Heart left ventricle (tissue), 16 donors: ENCODE data around the gene CCNJL. TPM values are rescaled to one million over a fixed set of nuclear protein-coding genes. Genes with fewer than 3 reads are reported as not detected.

Experiments
- ATAC-seq, 4 donors: fragments of 200-7000 bp; cut with Tn5 transposase; one replicate each; pipeline ENCODE4 v1.9.1; 2020 to 2022; ENCODE audit warnings: moderate library complexity in 4 of 4, mild to moderate bottlenecking in 3 of 4, moderate number of reproducible peaks in 1 of 4
- DNase-seq, 5 donors: peaks; one replicate each; pipeline ENCODE4 v3.0.0-alpha.2; 2020
- H3K27ac ChIP-seq, 12 donors: fragments of 200-600 bp; sonication (generic) in 4 of 12; one replicate each; pipeline versions ENCODE4 v1.5.0 to v1.8.0; 2016 to 2022; ENCODE audit warnings: mild to moderate bottlenecking in 2 of 12
- H3K27me3 ChIP-seq, 9 donors: fragments of 200-600 bp; sonication (generic) in 2 of 9; one replicate each; pipeline versions ENCODE4 v1.5.1 to v1.8.0; 2016 to 2022; ENCODE audit warnings: mild to moderate bottlenecking in 3 of 9
- H3K36me3 ChIP-seq, 9 donors: fragments of 200-600 bp; sonication (generic) in 2 of 9; one replicate each; pipeline versions ENCODE4 v1.5.0 to v1.8.0; 2018 to 2022; ENCODE audit warnings: mild to moderate bottlenecking in 2 of 9
- H3K4me1 ChIP-seq, 12 donors: fragments of 200-600 bp; sonication (generic) in 4 of 12; one replicate each; pipeline versions ENCODE4 v1.5.0 to v1.8.0; 2016 to 2022; ENCODE audit warnings: mild to moderate bottlenecking in 3 of 12
- H3K4me3 ChIP-seq, 12 donors: fragments of 200-600 bp; sonication (generic) in 4 of 12; one replicate each; pipeline versions ENCODE4 v1.5.0 to v1.8.0; 2017 to 2022; ENCODE audit warnings: mild to moderate bottlenecking in 9 of 12, moderate library complexity in 4 of 12
- H3K9me3 ChIP-seq, 12 donors: fragments of 200-600 bp; sonication (generic) in 4 of 12; one replicate each; pipeline versions ENCODE4 v1.5.0 to v1.8.0; 2016 to 2022; ENCODE audit warnings: mild to moderate bottlenecking in 1 of 12
- POLR2A ChIP-seq, 2 donors: fragments of 450-650 bp; IDR thresholded peaks; one replicate each; pipeline ENCODE4 v1.6.1; 2017; ENCODE audit warnings: antibody characterized with exemption in 2 of 2, mild to moderate bottlenecking in 2 of 2, moderate library complexity in 2 of 2
- WGBS, 4 donors: extraction: QIAGEN DNeasy Blood & Tissue Kit in 2 of 4; methylation state at CpG; one replicate each; pipeline versions ENCODE4 v1.1.5 to v1.1.7; 2013 to 2018; 5-methylcytosine and 5-hydroxymethylcytosine counted together
- intact Hi-C, 10 donors: fragments of 100-400 bp; cut with DNase I; formaldehyde crosslinking; loops; one replicate each; pipeline versions ENCODE4 v1.11.1 to v1.14.2; 2022
- polyA plus RNA-seq, 2 donors: library from polyadenylated mRNA; stranded (reverse); fragments of 200-250 nt; gene quantifications; one replicate each; pipeline ENCODE4 v1.2.3, GENCODE V29; 2013
- total RNA-seq, 9 donors: library from RNA; depleted of rRNA in 2 of 9; stranded (reverse); fragments of >200 nt in 2 of 9; fragmentation: NEBNext Ultra II Directional in 3 of 9; extraction: Animal tissue kit (Norgen Biotek cat#: 25700) in 3 of 9; gene quantifications; one replicate each; pipeline versions ENCODE4 v1.1.0 to v1.2.4, GENCODE V29; 2016 to 2023
- TF ChIP-seq, protein P1 (sequence below), 12 donors: fragments of 200-600 bp; sonication (generic) in 4 of 12; IDR thresholded peaks; one replicate each; pipeline versions ENCODE4 v1.5.0 to v1.8.0; 2018 to 2022; ENCODE audit warnings: antibody characterized with exemption in 12 of 12, mild to moderate bottlenecking in 5 of 12
- donor health status: ischemic (EF 13 %, LVEDD 7.1; RV severe dilation, severe dysfunction).
- donor health status: healthy with polysubstance abuse.
- donor health status: DM: no; HTN: yes; CAD: no.
- donor health status: DM: no; HTN: no; CAD: no.
- donor health status: ischemic (EF 25% LVEDD 6.9; RV normal size, moderate dysfunction).
- donor health status: ischemic (EF 25% LVEDD 5.7; RV mildly dilated, moderate dysfunction).
- donor health status: healthy.
- donor health status: DM: yes; HTN: yes; CAD: no.
- donor health status: ischemic (EF 35%, LVEDD 5.7; RV mildly dilated, moderate dysfunction).
- donor health status: nonischemic (EF 11% LVEDD 7.7; RV severe dilation, severe dysfunction).
- donor health status: DM: yes; HTN: yes; CAD: no.
- donor health status: PGD.
- donor health status: ischemic (EF 29% LVEDD 5.4; RV normal size, mild dysfunction).
- donor health status: nonischemic (EF 23%, LVEDD 6.1; RV moderate dilation, normal function).

CCNJL gene
- total and polyA plus RNA-seq, 11 donors = 3.5 to 12.4 (median 7.2) TPM

DNA sequence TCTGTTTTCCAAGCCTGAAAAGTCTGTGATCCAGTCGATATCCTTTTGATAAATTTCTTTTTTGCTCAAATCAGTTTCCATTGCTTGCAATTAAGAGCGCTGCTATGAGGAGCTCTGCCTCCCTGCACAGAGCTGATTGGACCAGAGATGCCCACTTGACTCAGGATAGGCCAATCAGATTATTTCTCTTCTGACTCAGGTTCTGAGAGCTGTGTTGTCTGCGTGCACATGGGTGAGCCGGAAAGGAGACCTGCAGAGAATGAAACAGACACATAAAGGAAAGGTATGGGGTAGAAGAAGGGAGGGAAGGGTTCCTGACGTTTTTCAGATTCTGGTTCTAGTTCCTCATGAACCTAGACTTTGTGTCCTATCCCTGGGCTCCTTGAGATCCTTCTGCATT is 98.8 kb downstream of the CCNJL start:
- H3K27ac ChIP-seq = no peak overlapping the region
- no peaks in the 10 kb centered on the region for H3K9me3 ChIP-seq
- WGBS, 4 donors = 77 to 86% (median 84%) methylated on average over 5 of the region's 5 CpGs
- peaks cover 0 to 5% (median 0%) of the 10 kb centered on the region in 12 donors for H3K4me1 ChIP-seq
- H3K36me3 ChIP-seq = no peaks in the 10 kb centered on the region
- TF ChIP-seq, protein P1, sequence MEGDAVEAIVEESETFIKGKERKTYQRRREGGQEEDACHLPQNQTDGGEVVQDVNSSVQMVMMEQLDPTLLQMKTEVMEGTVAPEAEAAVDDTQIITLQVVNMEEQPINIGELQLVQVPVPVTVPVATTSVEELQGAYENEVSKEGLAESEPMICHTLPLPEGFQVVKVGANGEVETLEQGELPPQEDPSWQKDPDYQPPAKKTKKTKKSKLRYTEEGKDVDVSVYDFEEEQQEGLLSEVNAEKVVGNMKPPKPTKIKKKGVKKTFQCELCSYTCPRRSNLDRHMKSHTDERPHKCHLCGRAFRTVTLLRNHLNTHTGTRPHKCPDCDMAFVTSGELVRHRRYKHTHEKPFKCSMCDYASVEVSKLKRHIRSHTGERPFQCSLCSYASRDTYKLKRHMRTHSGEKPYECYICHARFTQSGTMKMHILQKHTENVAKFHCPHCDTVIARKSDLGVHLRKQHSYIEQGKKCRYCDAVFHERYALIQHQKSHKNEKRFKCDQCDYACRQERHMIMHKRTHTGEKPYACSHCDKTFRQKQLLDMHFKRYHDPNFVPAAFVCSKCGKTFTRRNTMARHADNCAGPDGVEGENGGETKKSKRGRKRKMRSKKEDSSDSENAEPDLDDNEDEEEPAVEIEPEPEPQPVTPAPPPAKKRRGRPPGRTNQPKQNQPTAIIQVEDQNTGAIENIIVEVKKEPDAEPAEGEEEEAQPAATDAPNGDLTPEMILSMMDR (IDR thresholded peaks at IDR 0.05) = no peak
- no peak for TF ChIP-seq POLR2A (IDR thresholded peaks at IDR 0.05)
- ATAC-seq = peak in 1 of 4 donors; percentile 43
- DNase-seq = no peak
- intact Hi-C loops = loop anchor here in 1 of 10 donors (5.0 kb wide), 1 partner anchor 119 kb away; no protein-coding TSS in a partner anchor
- no peaks in the 10 kb centered on the region for H3K27me3 ChIP-seq
- no peak overlapping the region for H3K4me3 ChIP-seq

DNA sequence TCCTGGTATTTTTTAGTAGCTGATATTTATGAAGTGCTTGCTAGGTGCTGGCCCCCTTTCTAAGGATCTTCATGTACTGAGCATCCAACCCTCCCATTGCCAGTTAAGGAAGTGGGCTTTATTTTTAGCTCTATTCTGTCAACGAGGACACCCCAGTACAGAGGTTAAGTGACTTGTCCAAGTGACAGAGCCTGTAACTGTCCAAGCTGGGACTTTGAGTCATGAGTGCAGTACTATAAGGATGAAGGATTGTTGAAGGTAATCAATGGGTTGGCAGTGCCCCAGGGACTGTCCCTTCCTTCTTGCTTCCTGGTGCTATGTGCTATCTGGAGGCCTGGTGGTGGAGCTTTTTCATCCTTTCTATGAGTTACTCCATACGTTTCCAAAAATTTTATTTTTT is 101.0 kb downstream of the CCNJL start:
- intact Hi-C loops = loop anchor here in 1 of 10 donors (5.0 kb wide), 1 partner anchor 121 kb away; no protein-coding TSS in a partner anchor

GRCh38 chr5:160210606-160211005 is 101.8 kb downstream of the CCNJL start:
- no peak for ATAC-seq
- H3K4me3 ChIP-seq = no peak overlapping the region
- DNase-seq = no peak
- TF ChIP-seq, protein P1 (IDR thresholded peaks at IDR 0.05) = no peak
- no peak for TF ChIP-seq POLR2A (IDR thresholded peaks at IDR 0.05)
- intact Hi-C loops = loop anchor here in 1 of 10 donors (5.0 kb wide), 1 partner anchor 122 kb away; no protein-coding TSS in a partner anchor
- no peaks in the 10 kb centered on the region for H3K9me3 ChIP-seq
- no peak overlapping the region for H3K27ac ChIP-seq
- no peaks in the 10 kb centered on the region for H3K36me3 ChIP-seq
- H3K4me1 ChIP-seq = peaks cover 0 to 5% (median 0%) of the 10 kb centered on the region in 12 donors
- 85 to 92% (median 89%) methylated on average over 9 of the region's 9 CpGs for WGBS, 4 donors
- H3K27me3 ChIP-seq = no peaks in the 10 kb centered on the region

More for the DNA sequence above, 101.0 kb downstream of the CCNJL start:
- Histone ChIP-seq H3K9me3 (no peaks in the 10 kb centered on the region), H3K27me3 (no peaks in the 10 kb centered on the region), H3K4me1 (peaks cover 0 to 5% (median 0%) of the 10 kb centered on the region in 12 donors), H3K36me3 (no peaks in the 10 kb centered on the region), H3K27ac (no peak overlapping the region), H3K4me3 (no peak overlapping the region)
- TF ChIP-seq, protein P1 (IDR thresholded peaks at IDR 0.05) = no peak
- TF ChIP-seq POLR2A (IDR thresholded peaks at IDR 0.05) = no peak
- WGBS, 4 donors = 38 to 47% (median 43%) methylated on average over 2 of the region's 2 CpGs
- peak; percentile 76 to 92 (median 88) for ATAC-seq
- DNase-seq = no peak

DNA sequence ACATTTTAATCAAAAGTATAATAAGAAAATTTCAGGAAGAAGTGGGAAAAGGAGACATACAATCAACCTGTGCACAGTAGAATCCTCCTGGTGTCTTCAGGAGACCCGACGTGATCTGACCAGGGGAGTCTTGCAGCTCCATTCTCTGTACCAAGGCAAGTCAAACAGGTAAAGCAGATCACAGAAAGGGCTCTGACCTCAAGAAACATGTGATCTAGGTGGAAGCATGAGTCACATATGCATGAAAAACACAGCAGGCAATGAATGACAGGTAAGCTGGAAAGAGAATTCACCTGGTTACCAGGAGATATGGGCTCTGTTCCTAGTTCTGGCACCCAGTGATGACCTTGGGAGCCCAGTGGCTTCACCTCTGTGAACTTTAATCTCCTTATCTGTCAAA is 102.4 kb downstream of the CCNJL start:
- Histone ChIP-seq H3K4me1 (peaks cover 0 to 5% (median 0%) of the 10 kb centered on the region in 12 donors), H3K4me3 (no peak overlapping the region), H3K27me3 (no peaks in the 10 kb centered on the region), H3K27ac (no peak overlapping the region), H3K36me3 (no peaks in the 10 kb centered on the region), H3K9me3 (no peaks in the 10 kb centered on the region)
- intact Hi-C loops = loop anchor here in 1 of 10 donors (5.0 kb wide), 1 partner anchor 122 kb away; no protein-coding TSS in a partner anchor
- WGBS, 4 donors = 95 to 98% (median 97%) methylated on average over 2 of the region's 2 CpGs
- TF ChIP-seq POLR2A (IDR thresholded peaks at IDR 0.05) = no peak
- TF ChIP-seq, protein P1 (IDR thresholded peaks at IDR 0.05) = no peak
- DNase-seq (no peak), ATAC-seq (no peak)
